Progenitor cell of endocrine pancreas (in vitro differentiated cells): ENCODE results near the gene TACR2. TPM values are rescaled to one million over a fixed set of nuclear protein-coding genes. Genes with fewer than 3 reads are reported as not detected.
A peak's percentile ranks its signal among the peaks of the same experiment; 100 is the strongest.

Source experiments
- DNase-seq: peaks from one replicate; pipeline ENCODE4 v3.0.0; 2021; ENCODE audit warnings: low spot score; ENCODE audit not compliant: unreplicated experiment
- H3K27ac Mint-ChIP-seq: 2 replicates; pipeline ENCODE4 v1.8.0; 2021; ENCODE audit warnings: mild to moderate bottlenecking, moderate library complexity, mixed read lengths
- H3K27me3 Mint-ChIP-seq: 2 replicates; pipeline ENCODE4 v1.8.0; 2021; ENCODE audit warnings: mixed read lengths
- H3K36me3 Mint-ChIP-seq: 2 replicates; pipeline ENCODE4 v1.8.0; 2022; ENCODE audit warnings: mixed read lengths; ENCODE audit not compliant: insufficient read depth
- H3K4me1 Mint-ChIP-seq: 2 replicates; pipeline ENCODE4 v1.8.0; 2021; ENCODE audit warnings: low read depth, mixed read lengths
- H3K4me3 Mint-ChIP-seq: 2 replicates; pipeline ENCODE4 v1.8.0; 2021; ENCODE audit warnings: low read depth, mild to moderate bottlenecking, moderate library complexity, mixed read lengths
- H3K9me3 Mint-ChIP-seq: 2 replicates; pipeline ENCODE4 v1.8.0; 2021; ENCODE audit warnings: low read depth, mixed read lengths
- CTCF ChIP-seq: fragments of 200-600 bp; sonication (generic); IDR thresholded peaks from one replicate; pipeline ENCODE4 v1.5.0; 2021; ENCODE audit warnings: antibody characterized with exemption, mild to moderate bottlenecking; ENCODE audit not compliant: unreplicated experiment
- total RNA-seq: library from RNA; stranded (reverse); gene quantifications from 2 replicates; pipeline ENCODE4 v1.2.1, GENCODE V29; 2021

Gene TACR2
- total RNA-seq, 1 donor from 2014 or later: not detected

GRCh38 chr10:69417542-69417941, 824 bp upstream of the TACR2 start:
- H3K27ac Mint-ChIP-seq: no peak overlapping the region

GRCh38 chr10:69415951-69416350, 767 bp downstream of the TACR2 start:
- no peaks in the 10 kb centered on the region for H3K36me3 Mint-ChIP-seq
- TF ChIP-seq CTCF: no peak
- H3K27ac Mint-ChIP-seq: no peak overlapping the region
- H3K4me3 Mint-ChIP-seq: no peak overlapping the region
- no peaks in the 10 kb centered on the region for H3K9me3 Mint-ChIP-seq
- peaks cover 11% of the 10 kb centered on the region for H3K4me1 Mint-ChIP-seq
- H3K27me3 Mint-ChIP-seq: peaks cover 21% of the 10 kb centered on the region
- DNase-seq: no peak

More at GRCh38 chr10:69417542-69417941, 824 bp upstream of the TACR2 start:
- Mint-ChIP-seq H3K36me3 (no peaks in the 10 kb centered on the region), H3K4me1 (peaks cover 14% of the 10 kb centered on the region), H3K4me3 (no peak overlapping the region), H3K27me3 (peaks cover 23% of the 10 kb centered on the region), H3K9me3 (no peaks in the 10 kb centered on the region)
- TF ChIP-seq CTCF: no peak
- DNase-seq: no peak

GRCh38 chr10:69415049-69415448, 1.7 kb downstream of the TACR2 start:
- DNase-seq: no peak
- no peak overlapping the region for H3K27ac Mint-ChIP-seq
- H3K4me3 Mint-ChIP-seq: no peak overlapping the region
- peaks cover 11% of the 10 kb centered on the region for H3K4me1 Mint-ChIP-seq
- H3K36me3 Mint-ChIP-seq: no peaks in the 10 kb centered on the region
- peaks cover 24% of the 10 kb centered on the region for H3K27me3 Mint-ChIP-seq
- TF ChIP-seq CTCF: no peak
- H3K9me3 Mint-ChIP-seq: no peaks in the 10 kb centered on the region

GRCh38 chr10:69414036-69415018, 2.4 kb downstream of the TACR2 start:
- no peak for TF ChIP-seq CTCF
- Mint-ChIP-seq H3K36me3 (no peaks in the 10 kb centered on the region), H3K27ac (no peak overlapping the region), H3K9me3 (no peaks in the 10 kb centered on the region), H3K27me3 (peaks cover 22% of the 10 kb centered on the region), H3K4me3 (no peak overlapping the region), H3K4me1 (peaks cover 11% of the 10 kb centered on the region)
- DNase-seq: no peak

GRCh38 chr10:69413221-69413865, 3.4 kb downstream of the TACR2 start:
- Mint-ChIP-seq H3K9me3 (no peaks in the 10 kb centered on the region), H3K36me3 (no peaks in the 10 kb centered on the region), H3K27ac (no peak overlapping the region), H3K4me3 (no peak overlapping the region), H3K4me1 (peaks cover 10% of the 10 kb centered on the region), H3K27me3 (peaks cover 23% of the 10 kb centered on the region)
- peak; percentile 65 for TF ChIP-seq CTCF
- no peak for DNase-seq
